Activated CD4-positive, alpha-beta T cell treated with anti-CD3 and anti-CD28 coated beads, Interleukin-2, amount 50 U/mL, for 4 hours (primary cell): ENCODE results near the gene GRM8.

Experiments
- DNase-seq, 2 experiments: peaks; one replicate each; pipeline ENCODE4 v3.0.0-alpha.2; 2020

GRM8 gene

GRCh38 chr7:127146746-127147536 is 105.8 kb downstream of the GRM8 start:
- no peak for DNase-seq

GRCh38 chr7:127137146-127137545 is 115.6 kb downstream of the GRM8 start:
- DNase-seq = no peak

GRCh38 chr7:127135871-127136485 is 116.8 kb downstream of the GRM8 start:
- no peak for DNase-seq

GRCh38 chr7:127123220-127123619 is 129.5 kb downstream of the GRM8 start:
- no peak for DNase-seq

- DNase-seq = no peak
Observed at GRCh38 chr7:127119517-127119916, 133.2 kb downstream of the GRM8 start.

- no peak for DNase-seq
Observed at GRCh38 chr7:127114742-127115265, 137.9 kb downstream of the GRM8 start.

- peak in 1 of 2 experiments; percentile 5 for DNase-seq
Observed at GRCh38 chr7:127107601-127108007, 145.1 kb downstream of the GRM8 start.

GRCh38 chr7:127093340-127093739 is 159.4 kb downstream of the GRM8 start:
- no peak for DNase-seq

GRCh38 chr7:127091620-127092019 is 161.1 kb downstream of the GRM8 start:
- no peak for DNase-seq

GRCh38 chr7:127089146-127089545 is 163.6 kb downstream of the GRM8 start:
- DNase-seq = no peak

GRCh38 chr7:127081539-127081938 is 171.2 kb downstream of the GRM8 start:
- DNase-seq = no peak

- DNase-seq = no peak
Observed at GRCh38 chr7:127080576-127080975, 172.2 kb downstream of the GRM8 start.

GRCh38 chr7:127066974-127067373 is 185.8 kb downstream of the GRM8 start:
- no peak for DNase-seq

- no peak for DNase-seq
Observed at GRCh38 chr7:127059475-127059874, 193.3 kb downstream of the GRM8 start.

- DNase-seq = no peak
Observed at GRCh38 chr7:127057918-127058317, 194.8 kb downstream of the GRM8 start.

- no peak for DNase-seq
Observed at GRCh38 chr7:127056202-127056601, 196.5 kb downstream of the GRM8 start.

GRCh38 chr7:127047521-127047920 is 205.2 kb downstream of the GRM8 start:
- DNase-seq = no peak

GRCh38 chr7:127041689-127042452 is 210.9 kb downstream of the GRM8 start:
- DNase-seq = no peak

GRCh38 chr7:127040042-127040441 is 212.7 kb downstream of the GRM8 start:
- DNase-seq = no peak

GRCh38 chr7:127039541-127039940 is 213.2 kb downstream of the GRM8 start:
- no peak for DNase-seq

- no peak for DNase-seq
Observed at GRCh38 chr7:127035203-127035849, 217.4 kb downstream of the GRM8 start.

GRCh38 chr7:127034186-127034806 is 218.4 kb downstream of the GRM8 start:
- no peak for DNase-seq

- DNase-seq = no peak
Observed at GRCh38 chr7:127029823-127030222, 222.9 kb downstream of the GRM8 start.
